HG03159 (cell line): ENCODE results near the gene GRM4.

ENCODE experiments used
- ATAC-seq: cut with Tn5 transposase; IDR thresholded peaks from one replicate; pipeline ENCODE4 v1.9.1; 2021; ENCODE audit warnings: mild to moderate bottlenecking, moderate library complexity; ENCODE audit not compliant: unreplicated experiment

Gene GRM4

DNA sequence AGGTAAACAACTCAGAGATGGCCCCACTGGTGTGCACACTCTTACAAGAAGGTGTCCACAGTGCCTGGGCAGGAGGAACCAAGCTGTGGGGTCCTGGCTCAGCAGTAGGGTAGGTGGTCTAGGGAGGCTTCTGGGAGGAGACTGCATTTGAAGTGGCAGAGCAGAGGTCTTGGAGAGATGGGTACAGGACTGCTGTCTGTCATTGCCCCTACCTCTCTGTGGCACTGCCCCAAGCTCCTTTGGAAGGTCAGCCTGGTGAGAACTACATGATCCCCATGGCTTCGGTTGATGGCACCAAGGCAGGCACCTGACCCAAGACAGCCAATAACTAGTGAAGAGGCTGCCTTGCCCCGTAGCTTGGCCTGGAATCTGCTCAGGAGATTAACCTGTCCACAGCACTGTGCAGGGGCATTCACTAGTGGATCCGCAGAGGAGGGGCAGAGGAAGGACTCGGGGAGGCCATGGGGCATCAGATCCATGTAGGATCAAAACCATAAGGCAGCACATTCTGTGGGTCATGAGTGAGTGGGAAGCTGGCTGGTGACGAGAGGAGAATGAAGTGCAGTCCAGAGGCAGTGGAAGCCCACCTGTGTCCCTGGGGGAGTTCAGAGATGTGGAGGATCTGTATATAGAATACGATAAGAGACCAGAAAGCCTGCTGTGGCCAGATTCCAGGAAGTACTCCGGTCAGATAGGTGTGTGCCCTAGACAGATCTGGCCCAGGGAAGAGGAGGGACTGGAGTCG lies 162.0 kb downstream of the GRM4 start:
- no peak for ATAC-seq

DNA sequence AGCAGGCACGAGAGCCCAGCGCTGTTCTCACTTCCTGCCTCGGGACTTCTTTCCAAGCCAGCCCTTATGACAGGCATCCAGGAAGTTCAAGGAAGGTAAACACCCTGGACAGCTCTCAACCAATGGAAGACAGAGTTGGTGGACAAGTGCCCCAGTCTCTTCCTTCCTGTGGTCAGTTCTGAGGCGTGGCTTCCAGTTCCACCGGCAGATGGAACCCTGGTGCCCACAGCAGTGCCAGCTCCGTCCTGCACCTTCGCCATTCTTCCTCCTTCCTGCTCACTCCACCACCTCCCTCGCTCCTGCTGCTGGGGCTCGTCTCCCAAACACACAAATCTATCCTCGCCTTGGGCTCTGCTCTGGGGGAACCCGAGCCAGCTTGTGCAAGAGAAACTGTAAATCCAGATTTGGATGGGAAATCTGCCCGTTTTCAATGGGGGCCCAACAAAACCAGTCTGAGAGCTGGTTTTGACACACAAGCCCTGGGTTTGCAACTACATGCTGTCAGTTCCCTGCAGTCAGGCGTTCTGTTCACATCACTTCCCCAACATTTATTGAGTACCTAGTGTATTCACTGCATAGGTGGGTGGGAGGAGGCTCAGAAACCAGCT lies 162.7 kb downstream of the GRM4 start:
- no peak for ATAC-seq

DNA sequence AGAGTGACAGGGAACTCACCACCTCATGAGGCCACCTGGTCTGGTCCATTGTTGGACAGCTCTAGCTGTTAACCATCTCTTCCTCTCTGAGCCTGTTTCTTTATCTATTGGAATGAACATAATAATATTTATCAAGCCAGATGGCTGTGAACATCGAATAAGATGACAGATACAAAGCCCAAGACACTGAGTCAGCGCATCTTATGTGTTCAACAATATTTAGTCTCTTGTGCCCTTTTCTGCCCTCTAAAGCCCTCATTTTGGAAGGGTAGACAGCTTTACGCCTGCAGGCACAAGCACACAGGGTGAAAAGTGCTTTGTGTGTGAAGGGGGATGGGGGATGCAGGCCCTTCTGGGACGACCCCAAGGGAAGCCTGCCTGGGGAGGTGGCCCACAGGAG lies 164.0 kb downstream of the GRM4 start:
- ATAC-seq: no peak

DNA sequence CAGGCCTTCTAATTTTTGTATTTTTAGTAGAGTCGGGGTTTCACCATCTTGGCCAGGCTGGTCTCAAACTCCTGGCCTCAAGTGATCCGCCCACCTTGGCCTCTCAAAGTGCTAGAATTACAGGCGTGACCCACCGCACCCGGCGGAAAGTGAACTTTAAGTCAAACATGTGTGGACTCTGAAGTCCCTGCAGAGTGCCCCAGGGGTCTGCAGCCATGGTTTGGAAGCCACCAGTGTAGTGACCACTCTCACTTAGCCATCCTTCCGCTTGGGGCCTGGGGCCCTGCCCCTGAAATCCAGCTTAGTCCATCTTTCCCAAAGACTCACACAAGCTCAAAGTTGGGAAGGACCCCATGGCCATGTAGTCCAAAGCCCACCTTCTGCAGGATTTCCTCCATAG lies 164.5 kb downstream of the GRM4 start:
- no peak for ATAC-seq

DNA sequence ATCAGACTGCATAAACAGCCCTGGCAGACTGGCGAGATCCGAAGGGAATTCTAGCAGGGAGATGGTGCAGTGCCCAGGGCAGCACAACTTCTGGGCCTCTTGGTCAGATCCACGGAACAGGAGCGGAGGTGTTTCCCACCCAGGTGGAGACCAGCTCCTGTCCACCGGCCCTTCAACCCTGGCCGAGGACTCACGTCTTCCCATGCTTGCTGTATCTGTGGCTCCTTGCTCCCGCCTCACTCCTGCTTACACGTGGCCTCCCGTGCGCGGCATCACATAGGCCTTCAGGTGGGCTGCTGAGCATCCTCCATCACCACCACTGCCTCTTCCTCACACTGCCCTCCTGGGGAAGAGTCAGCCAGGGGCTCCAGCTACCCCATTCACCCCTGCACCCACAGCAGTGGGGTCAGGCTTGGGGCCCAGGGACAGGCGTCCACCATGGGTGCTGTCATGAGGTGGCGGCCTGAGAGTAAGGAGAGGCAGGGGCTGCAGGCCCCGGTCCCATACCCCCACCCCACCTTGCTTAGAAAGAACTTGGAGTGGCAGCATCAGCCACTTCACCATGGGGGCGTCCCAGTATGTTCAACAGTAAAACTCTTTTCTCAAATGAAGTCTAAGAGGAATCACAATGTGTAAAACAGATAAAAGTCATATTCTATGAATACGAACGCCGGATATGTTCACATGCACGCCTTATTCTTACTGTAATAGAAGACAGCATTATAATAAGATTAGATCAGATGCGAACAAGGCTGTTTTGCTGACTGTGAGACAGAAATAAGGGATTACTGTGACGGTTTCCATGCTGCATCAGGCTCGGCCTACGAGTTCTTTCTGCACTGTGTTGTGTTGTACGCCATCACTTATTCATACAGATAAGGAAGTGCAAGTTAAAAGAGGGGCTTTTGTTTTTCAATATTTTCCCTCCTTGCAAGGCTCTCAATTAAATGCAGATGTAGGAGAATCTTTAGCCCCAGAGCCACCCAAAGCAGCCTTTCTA lies 165.4 kb downstream of the GRM4 start:
- ATAC-seq: no peak

DNA sequence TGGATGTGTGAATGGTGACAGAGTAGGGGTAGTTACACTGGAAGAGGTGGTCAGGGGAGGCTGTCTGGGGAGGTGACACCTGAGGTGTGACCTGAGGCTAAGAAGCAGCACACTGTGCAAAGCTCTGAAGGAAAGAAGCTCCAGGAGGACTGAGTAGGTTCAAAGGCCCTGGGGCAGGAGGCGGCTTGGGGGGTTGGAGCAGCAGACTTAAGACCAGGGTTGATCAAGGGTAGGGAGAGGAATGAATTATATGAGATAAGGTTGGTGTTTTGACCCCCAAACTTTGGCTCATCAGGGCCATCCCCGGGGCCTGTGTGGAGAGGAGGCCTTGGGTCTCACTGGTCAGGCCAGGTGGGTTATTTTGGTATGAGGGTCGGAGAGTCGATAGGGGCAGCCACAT lies 166.1 kb downstream of the GRM4 start:
- ATAC-seq: no peak

DNA sequence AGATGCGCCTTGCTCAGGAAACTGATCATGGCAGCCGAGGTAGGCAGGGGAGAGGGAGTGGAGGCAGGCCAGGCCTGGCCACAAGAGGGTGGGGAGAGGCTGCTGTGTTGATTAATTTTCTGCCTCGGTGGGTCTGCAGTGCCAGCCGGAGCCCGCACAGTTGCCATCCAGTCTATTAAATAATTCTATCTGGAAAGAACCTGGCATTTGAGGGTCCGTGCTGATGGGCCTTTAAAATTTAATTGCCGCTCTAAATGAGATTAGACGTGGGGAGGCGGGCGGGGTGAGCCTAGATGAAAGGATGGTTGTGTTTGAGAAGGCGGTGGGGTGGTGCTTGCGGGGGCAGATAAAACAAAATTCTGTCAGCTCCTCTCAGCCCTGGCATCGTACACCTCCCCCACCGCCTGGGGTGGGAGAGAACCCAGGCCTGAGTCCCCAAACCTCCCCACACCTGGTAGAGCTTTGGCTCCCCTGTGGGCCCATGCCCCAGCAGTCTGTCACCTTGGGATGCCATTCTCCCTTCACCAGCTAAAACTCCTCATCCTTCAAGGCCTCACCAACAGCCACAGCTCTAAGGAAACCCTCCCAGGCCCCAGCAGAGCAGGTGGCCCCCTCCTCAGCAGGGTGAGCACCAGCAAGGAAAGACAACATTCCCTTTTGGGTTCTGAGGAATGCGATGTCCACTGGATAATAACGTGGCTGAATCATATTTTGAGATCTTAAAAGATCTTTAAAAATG lies 167.3 kb downstream of the GRM4 start:
- no peak for ATAC-seq

DNA sequence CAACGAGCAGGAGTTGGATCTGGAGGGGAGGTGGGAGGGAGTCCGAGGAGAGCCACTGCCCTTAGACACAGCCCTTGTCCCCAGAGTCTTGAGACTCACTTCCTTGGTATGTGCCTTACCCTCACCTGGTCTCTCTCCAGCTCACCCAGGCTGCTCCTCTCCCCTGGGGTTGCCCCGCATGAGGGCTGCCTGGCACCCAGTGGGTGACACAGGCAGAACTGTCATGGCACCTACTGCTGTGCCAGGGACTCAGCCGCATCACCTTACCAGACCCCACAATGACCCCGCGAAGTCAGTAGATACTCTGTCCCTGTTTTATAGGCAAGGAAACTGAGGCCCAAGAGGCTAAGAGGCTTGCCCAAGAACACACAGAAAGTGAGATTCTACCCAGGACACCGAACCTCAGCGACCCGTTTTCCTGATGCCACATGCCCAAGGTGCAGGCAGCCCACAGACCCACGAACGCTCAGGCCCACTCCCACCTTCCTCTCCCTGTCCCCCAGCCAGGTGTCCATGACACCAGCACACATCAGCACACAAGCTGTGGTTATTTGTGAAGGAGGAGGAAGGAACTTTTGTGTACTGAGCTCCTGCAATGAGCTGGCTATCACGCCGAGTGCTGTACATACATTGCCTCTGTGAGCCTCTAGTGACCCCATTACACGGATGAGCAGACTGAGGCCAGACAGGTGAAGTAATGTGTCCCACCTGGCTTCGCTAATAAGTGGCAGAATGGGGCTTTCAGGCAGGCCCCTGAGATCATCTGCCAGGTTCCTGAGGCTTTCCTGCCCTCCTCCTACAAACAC lies 168.1 kb downstream of the GRM4 start:
- ATAC-seq: no peak

DNA sequence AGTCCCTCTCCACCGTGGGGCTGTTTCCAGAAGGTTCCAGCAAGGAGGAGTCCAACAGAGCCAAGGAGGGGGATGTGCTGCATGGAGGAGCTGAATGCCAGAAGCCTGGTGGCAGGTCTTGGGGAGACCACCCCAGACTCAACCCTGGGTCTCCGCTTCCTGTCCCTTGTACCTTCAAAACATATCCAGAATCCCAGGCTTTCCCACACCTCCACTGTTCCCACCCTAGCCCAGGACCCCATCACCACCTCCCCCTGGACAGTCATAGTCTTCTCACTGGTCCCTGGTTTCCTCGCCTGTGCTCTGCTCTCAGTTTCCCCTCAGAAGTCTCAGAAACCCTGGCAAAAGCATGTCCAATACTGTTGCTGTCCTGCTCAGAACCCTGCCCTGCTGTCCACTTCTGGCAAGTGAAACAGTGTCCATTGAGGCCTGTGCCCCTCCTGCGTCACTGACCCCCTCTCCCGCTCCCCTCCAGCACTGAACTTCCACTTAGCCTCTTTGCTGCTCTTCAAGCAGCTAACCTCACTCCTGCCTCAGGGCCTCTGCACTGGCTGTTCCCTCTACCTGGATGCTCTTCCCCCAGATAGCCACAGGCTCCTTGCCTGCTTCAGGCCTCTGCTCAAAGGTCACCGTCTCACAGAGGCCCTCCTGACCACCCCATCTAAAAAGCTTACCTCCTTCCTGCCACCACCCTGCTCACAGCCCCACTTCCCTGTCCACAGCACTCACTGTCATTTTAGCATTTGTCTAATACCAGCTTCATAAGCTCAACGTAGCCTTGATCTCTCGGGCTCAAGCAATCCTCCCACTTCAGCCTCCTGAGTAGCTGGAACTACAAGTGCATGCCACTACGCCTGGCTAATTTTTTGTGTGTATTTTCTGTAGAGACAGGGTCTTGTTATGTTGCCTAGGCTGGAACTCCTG lies 169.2 kb downstream of the GRM4 start:
- no peak for ATAC-seq

DNA sequence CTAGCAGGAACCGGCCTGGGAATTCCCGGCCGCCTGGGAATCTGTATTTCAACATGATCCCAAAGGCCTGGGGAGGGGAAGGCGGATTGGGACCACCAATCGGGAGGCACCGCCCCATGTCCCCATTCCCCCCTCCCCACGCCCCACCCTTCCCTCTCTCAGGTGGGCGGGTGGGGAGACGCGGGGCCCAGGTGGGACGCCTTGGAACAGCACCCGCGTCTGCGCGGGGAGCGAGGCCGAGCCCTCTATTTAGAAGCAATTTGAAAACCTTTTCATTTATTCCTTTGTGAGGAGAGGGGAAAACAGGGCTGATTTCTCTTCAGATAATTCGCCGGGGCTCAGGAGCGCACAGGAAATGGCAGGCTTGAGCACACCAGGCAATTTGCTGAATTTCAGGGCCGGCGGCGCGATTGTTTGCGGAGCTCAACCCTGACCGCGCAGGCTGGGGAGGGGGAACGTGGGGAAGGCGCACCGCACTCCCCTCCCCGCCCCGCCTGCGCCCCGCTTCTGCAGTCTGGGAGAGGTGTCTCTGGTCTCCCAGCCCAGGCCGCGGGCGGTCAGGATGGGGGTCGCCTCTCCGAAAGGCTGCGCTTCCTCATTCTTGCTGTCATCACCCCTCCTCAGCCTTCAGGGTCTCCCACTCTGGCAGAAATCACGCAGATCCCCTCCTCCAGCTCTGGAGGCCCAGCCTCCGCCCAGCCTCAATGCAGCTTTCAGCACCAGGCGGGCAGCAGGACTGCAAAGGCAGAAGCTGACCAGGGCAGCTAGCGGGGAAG lies 170.0 kb downstream of the GRM4 start:
- no peak for ATAC-seq

DNA sequence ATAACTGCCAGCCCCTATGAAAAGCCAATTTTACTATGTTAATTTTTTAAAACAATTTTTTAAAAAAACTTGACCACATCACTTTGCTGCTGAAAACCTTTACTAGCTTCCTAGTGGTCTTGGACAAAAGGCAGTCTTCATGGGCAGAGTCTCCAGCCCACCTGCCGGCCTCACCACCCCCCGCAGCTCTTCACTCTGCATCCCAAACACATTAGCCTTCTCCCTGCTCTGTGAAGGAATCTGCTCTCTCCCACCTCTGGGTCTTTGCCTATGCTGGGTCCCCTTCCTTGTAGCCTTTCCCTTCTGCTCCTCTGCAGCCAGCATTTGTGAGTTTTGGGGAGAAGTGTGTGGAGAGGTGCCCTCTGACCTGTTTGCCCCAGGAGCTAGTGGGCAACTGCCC lies 171.4 kb downstream of the GRM4 start:
- no peak for ATAC-seq

DNA sequence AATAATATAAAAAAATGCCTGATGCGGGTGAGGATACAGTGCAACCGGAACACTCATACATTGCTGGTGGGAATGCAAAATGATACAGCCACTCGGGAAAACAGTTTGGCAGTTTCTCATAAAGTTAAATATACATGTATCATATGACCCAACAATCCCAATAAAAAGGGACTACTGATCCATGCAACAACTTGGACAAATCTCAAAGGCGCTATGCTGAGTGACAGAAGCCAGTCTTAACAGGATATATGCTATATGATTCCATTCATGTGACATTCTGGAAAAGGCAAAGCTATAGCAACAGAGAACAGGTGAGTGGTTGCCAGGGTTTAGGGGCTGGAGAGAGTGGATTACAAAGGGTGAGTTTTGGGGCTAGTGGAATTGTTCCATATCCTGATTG lies 171.9 kb downstream of the GRM4 start:
- ATAC-seq: no peak

DNA sequence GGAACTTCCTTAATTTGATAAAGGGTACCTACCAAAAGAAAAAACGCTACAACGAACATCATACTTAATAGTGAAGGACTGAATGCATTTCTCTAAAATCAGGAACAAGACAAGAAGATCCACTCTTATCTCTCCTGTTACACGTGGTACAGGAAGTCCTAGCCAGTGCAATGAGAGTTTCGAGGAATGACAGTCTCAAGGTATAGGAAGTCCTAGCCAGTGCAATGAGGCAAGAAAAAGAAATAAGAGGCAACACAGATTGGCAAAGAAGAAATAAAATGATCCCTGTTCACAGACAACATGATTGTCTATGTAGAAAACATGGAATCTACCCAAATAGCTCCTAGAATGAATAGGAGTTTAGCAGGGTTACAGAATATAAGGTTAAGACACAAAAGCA lies 174.3 kb downstream of the GRM4 start:
- ATAC-seq: no peak
